A549 (cell line): Measurements from ENCODE around the gene LYL1. TPM values are rescaled to one million over a fixed set of nuclear protein-coding genes. Genes with fewer than 3 reads are reported as not detected.

ENCODE experiments used
- ATAC-seq, 2 experiments: fragments of 200-7000 bp in 1 of 2; fragments of >200 bp in 1 of 2; cut with Nextera tagmentation in 1 of 2; cut with Tn5 transposase in 1 of 2; 3 replicates each; pipeline versions ENCODE4 v1.8.0 to v1.9.1; 2018 to 2020; ENCODE audit warnings: mild to moderate bottlenecking in 1 of 2, moderate library complexity in 1 of 2
- CTCF ChIA-PET: fragments of 300-600 bp; sonication (Branson Sonifier 250); formaldehyde crosslinking; extraction: SDS; loops from one replicate; lab custom pipeline; 2021; ENCODE audit warnings: antibody characterized with exemption, inconsistent platforms; lab: Yijun Ruan, JAX
- POLR2A ChIA-PET: fragments of 350-600 bp; formaldehyde crosslinking; extraction: SDS; loops from one replicate; lab custom pipeline; 2021; ENCODE audit warnings: antibody characterized with exemption, inconsistent platforms; lab: Yijun Ruan, JAX
- DNase-seq, 2 experiments: peaks; one replicate each; pipeline versions ENCODE4 v3.0.0 to v3.0.0-alpha.2; 2011 to 2016; ENCODE audit warnings: low read depth in 1 of 2, low spot score in 1 of 2
- FAIRE-seq: peaks from 2 replicates; lab custom pipeline; 2011; peaks lifted over from hg19 to GRCh38; lab: Jason Lieb, UNC
- H3K27ac ChIP-seq, 2 experiments: fragments of >200 bp; sonication (Bioruptor Twin); formaldehyde crosslinking; 3 replicates each; pipeline ENCODE4 v1.5.1; 2016 to 2017
- H3K4me1 ChIP-seq: fragments of >200 bp; sonication (Bioruptor Twin); formaldehyde crosslinking; 3 replicates; pipeline ENCODE4 v1.6.1; 2016
- H3K4me2 ChIP-seq: fragments of >200 bp; sonication (Bioruptor Twin); formaldehyde crosslinking; 3 replicates; pipeline ENCODE4 v1.6.1; 2016
- H3K4me3 ChIP-seq: fragments of >200 bp; sonication (Bioruptor Twin); formaldehyde crosslinking; 3 replicates; pipeline ENCODE4 v1.5.1; 2016
- H3K9me3 ChIP-seq: fragments of >200 bp; sonication (Bioruptor Twin); formaldehyde crosslinking; 3 replicates; pipeline ENCODE4 v1.6.1; 2016
- CBX2 ChIP-seq: fragments of 200-600 bp; sonication (generic); IDR thresholded peaks from 2 replicates; pipeline ENCODE4 v1.6.1; 2016; ENCODE audit warnings: low read depth, mild to moderate bottlenecking, borderline replicate concordance
- CEBPB ChIP-seq, 2 experiments: fragments of >200 bp in 1 of 2; sonication (Bioruptor Twin) in 1 of 2; formaldehyde crosslinking in 1 of 2; IDR thresholded peaks; 2 replicates each; pipeline ENCODE4 v1.6.1; 2012 to 2016
- CHD4 ChIP-seq: fragments of 200-600 bp; sonication (generic); IDR thresholded peaks from 2 replicates; pipeline ENCODE4 v1.6.1; 2016; ENCODE audit warnings: antibody characterized with exemption, mild to moderate bottlenecking, borderline replicate concordance
- CTCF ChIP-seq: fragments of >200 bp; sonication (Bioruptor Twin); formaldehyde crosslinking; IDR thresholded peaks from 3 replicates; pipeline ENCODE4 v1.5.1; 2016
- EHMT2 ChIP-seq: fragments of 200-600 bp; sonication (generic); IDR thresholded peaks from 2 replicates; pipeline ENCODE4 v1.6.1; 2016; ENCODE audit warnings: antibody characterized with exemption, low read depth, mild to moderate bottlenecking, moderate library complexity
- GATA3 ChIP-seq: IDR thresholded peaks from 2 replicates; pipeline ENCODE4 v1.6.1; 2012; ENCODE audit warnings: borderline replicate concordance
- HES2 ChIP-seq: fragments of >200 bp; sonication (Bioruptor Twin); formaldehyde crosslinking; IDR thresholded peaks from 2 replicates; pipeline ENCODE4 v1.6.1; 2016
- HOXB13 ChIP-seq: fragments of 250-450 bp; sonication (Bioruptor Pico); IDR thresholded peaks from 2 replicates; pipeline ENCODE4 v1.5.0; 2020; ENCODE audit warnings: low read depth, mild to moderate bottlenecking, moderate library complexity
- JUN ChIP-seq, 2 experiments: fragments of >200 bp; sonication (Bioruptor Twin); formaldehyde crosslinking; IDR thresholded peaks; 2 replicates in 1 of 2; 3 replicates in 1 of 2; pipeline ENCODE4 v1.6.1; 2016 to 2017
- JUNB ChIP-seq: fragments of >200 bp; sonication (Bioruptor Twin); formaldehyde crosslinking; IDR thresholded peaks from 2 replicates; pipeline ENCODE4 v1.6.1; 2016
- KDM1A ChIP-seq: fragments of 200-600 bp; sonication (generic); IDR thresholded peaks from 2 replicates; pipeline ENCODE4 v1.6.1; 2016; ENCODE audit warnings: low read depth, mild to moderate bottlenecking
- KDM5A ChIP-seq: fragments of 200-600 bp; sonication (generic); IDR thresholded peaks from 2 replicates; pipeline ENCODE4 v1.6.1; 2016; ENCODE audit warnings: antibody characterized with exemption, mild to moderate bottlenecking
- PBX3 ChIP-seq: IDR thresholded peaks from 2 replicates; pipeline ENCODE4 v1.6.1; 2012
- PHF8 ChIP-seq: fragments of 200-600 bp; sonication (generic); IDR thresholded peaks from 2 replicates; pipeline ENCODE4 v1.6.1; 2016; ENCODE audit warnings: low read depth, mild to moderate bottlenecking, antibody characterized with exemption, moderate library complexity, borderline replicate concordance
- POLR2A ChIP-seq: IDR thresholded peaks from 2 replicates; pipeline ENCODE4 v1.6.1; 2012; ENCODE audit warnings: mild to moderate bottlenecking, low read length
- RFX5 ChIP-seq: fragments of 450-650 bp; IDR thresholded peaks from 2 replicates; pipeline ENCODE4 v1.7.1; 2014; ENCODE audit warnings: antibody characterized with exemption, mild to moderate bottlenecking, moderate library complexity
- RNF2 ChIP-seq: fragments of 200-600 bp; sonication (generic); IDR thresholded peaks from 2 replicates; pipeline ENCODE4 v1.6.1; 2016; ENCODE audit warnings: low read depth, mild to moderate bottlenecking, antibody characterized with exemption, moderate library complexity, borderline replicate concordance
- SMC3 ChIP-seq: fragments of >200 bp; sonication (Bioruptor Twin); formaldehyde crosslinking; IDR thresholded peaks from 3 replicates; pipeline ENCODE4 v1.6.1; 2018; ENCODE audit warnings: inconsistent platforms
- TP53 ChIP-seq: fragments of 250-450 bp; sonication (Bioruptor Pico); IDR thresholded peaks from 2 replicates; pipeline ENCODE4 v1.5.0; 2021; ENCODE audit warnings: mild to moderate bottlenecking, moderate library complexity
- WGBS: methylation state at CpG from one replicate; pipeline ENCODE4 v1.1.6; 2017; ENCODE audit errors: missing lambda C conversion rate; 5-methylcytosine and 5-hydroxymethylcytosine counted together
- polyA plus RNA-seq, 4 experiments: library from polyadenylated mRNA; depleted of rRNA in 3 of 4; stranded (reverse); fragments of >200 nt; fragmentation: RNase III in 1 of 4; extraction: RNeasy Plus Mini Kit Qiagen cat#74134 plus additional on column Dnase treatment in 1 of 4; gene quantifications; 2 replicates in 3 of 4; 3 replicates in 1 of 4; pipeline ENCODE4 v1.2.3, GENCODE V29; 2011 to 2017

The LYL1 gene
- polyA plus RNA-seq, 2 of the 4 experiments (the other 2 are of a cell fraction), result 0.26 to 0.39 TPM

DNA sequence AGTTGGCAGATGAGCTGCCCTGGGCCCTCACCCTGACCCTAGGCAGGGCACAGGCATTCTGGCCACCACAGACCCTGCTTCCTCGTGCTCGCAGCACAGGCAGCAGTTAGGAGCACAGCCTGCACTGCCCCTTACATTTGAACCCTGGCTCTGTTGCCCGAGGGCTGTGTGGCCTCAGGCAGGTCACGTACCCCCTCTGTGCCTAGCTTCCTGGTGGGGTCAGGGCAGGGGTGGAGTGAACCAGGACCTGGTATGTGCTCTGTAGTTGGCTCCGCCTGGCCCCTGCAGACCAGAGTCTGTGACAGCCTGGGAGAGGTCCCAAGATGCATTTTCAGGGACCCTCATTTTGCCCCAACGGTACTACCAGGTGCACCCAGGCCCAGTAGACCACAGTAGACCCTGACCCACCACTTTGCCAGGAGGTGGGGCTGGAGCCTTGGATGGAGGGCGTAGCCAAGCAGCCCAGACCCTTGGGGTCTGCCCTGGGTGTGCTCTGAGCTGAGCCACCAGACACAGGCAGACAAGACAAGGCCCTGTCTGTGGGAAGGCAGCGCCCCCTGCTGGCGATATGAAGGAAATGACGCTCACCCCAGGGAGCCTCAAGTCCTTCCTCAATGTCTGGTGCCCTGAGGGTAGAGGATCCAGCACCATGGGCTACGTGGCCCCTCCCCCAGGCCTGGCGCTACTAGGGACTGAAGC, 9.1 kb downstream of the LYL1 start (continued):
- TF ChIP-seq JUNB, result no peak

DNA sequence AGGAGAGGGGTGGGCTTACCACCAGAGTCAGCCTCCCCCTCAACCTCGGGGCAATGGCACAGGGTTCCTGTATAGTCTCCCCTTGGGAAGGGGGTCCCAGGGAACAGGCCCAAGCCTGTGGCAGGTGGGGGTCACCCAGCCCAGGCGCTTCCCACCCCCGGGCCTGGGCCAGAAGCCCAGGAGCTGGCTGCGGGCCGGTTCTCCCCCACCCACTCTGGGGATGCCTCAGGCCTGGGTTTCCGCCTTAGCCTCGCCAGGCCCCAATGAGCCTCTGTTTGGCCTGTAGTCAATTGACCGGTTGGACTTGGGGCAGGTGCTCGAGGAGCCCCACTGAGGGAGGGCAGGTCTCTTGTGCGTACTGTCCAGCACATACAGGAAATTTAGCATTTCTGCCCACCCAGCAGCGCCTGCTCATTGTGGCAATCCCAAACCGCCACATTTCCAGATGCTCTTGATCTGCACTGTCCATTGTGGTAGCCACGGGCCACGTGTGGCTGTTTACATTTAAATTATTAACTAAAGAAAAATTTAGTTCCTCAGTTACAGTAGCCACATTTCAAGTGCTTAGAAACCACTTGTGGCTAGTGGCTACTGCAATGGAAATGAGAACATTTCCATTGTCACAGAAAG, 9.9 kb downstream of the LYL1 start:
- FAIRE-seq, result no peak
- Histone ChIP-seq H3K4me3 (no peak overlapping the region), H3K4me1 (peaks cover 57% of the 10 kb centered on the region), H3K4me2 (no peak overlapping the region), H3K27ac (peak overlapping the region in 1 of 2 experiments; percentile 79; a peak in 3 of 6 replicates), H3K9me3 (no peaks in the 10 kb centered on the region)
- no peak for DNase-seq
- ChIA-PET CTCF (interaction anchor here (0.9 to 9.1 kb wide), 18 partner anchors 9 to 126 kb away, joined by 3 to 309 read pairs (median 16); partner anchors contain the start of genes DAND5 and NACC1), POLR2A (interaction anchor here (1.6 kb wide), 1 partner anchor 31 kb away, joined by 9 read pairs; no protein-coding TSS in a partner anchor)
- 77% methylated on average over 8 of the region's 14 CpGs for WGBS
- no peak for ATAC-seq
- TF ChIP-seq PBX3 (no peak), KDM5A (no peak), POLR2A (no peak), CEBPB (IDR thresholded peaks at IDR 0.05) (no peak), SMC3 (no peak), RNF2 (no peak), JUN (IDR thresholded peaks at IDR 0.05) (no peak), CTCF (no peak), GATA3 (no peak), HES2 (no peak), KDM1A (no peak), RFX5 (no peak), TP53 (no peak), CHD4 (no peak), PHF8 (no peak), CBX2 (no peak)
- TF ChIP-seq, all 56 proteins: peak for 0

GRCh38 chr19:13092158-13092543, 10.5 kb downstream of the LYL1 start:
- 92% methylated on average over 2 of the region's 2 CpGs for WGBS
- no peak overlapping the region for H3K4me3 ChIP-seq
- FAIRE-seq, result no peak
- ChIA-PET CTCF (interaction anchor here (0.6 to 9.1 kb wide), 8 partner anchors 8 to 127 kb away, joined by 3 to 309 read pairs (median 32); no protein-coding TSS in a partner anchor), POLR2A (interaction anchor here (1.6 kb wide), 1 partner anchor 31 kb away, joined by 9 read pairs; no protein-coding TSS in a partner anchor)
- H3K4me2 ChIP-seq, result peak overlapping the region; percentile 49; the same call in 2 of the 3 replicates
- no peaks in the 10 kb centered on the region for H3K9me3 ChIP-seq
- no peak for DNase-seq
- no peak for TF ChIP-seq EHMT2
- no peak for TF ChIP-seq HOXB13 (CRISPR knock-in tag)
- TF ChIP-seq PHF8, result no peak
- ATAC-seq, result no peak
- H3K4me1 ChIP-seq, result peaks cover 57% of the 10 kb centered on the region
- peak overlapping the region; percentile 66 to 79; a peak in 5 of 6 replicates for H3K27ac ChIP-seq
